Stimulated activated memory B cell treated with anti-CD40 and anti-IgM and Interleukin-4, amounts not matched to agents 10 μg/mL and 1 μg/mL and 100 μg/mL, for 72 hours (primary cell): ENCODE results near the gene OGG1.

ENCODE experiments used
- ATAC-seq: fragments of 150-1000 bp; cut with Tn5 transposase; 2 replicates; pipeline ENCODE4 v1.10.0; 2021
- H3K27ac Mint-ChIP-seq: one replicate; pipeline ENCODE4 v1.8.0; 2022; ENCODE audit warnings: mild to moderate bottlenecking, mixed read lengths
- H3K27me3 Mint-ChIP-seq: one replicate; pipeline ENCODE4 v1.8.0; 2022; ENCODE audit warnings: mixed read lengths
- H3K36me3 Mint-ChIP-seq: one replicate; pipeline ENCODE4 v1.8.0; 2022; ENCODE audit warnings: mixed read lengths
- H3K4me1 Mint-ChIP-seq: one replicate; pipeline ENCODE4 v1.8.0; 2022; ENCODE audit warnings: mixed read lengths
- H3K4me3 Mint-ChIP-seq: one replicate; pipeline ENCODE4 v1.8.0; 2022; ENCODE audit warnings: mild to moderate bottlenecking, moderate library complexity, mixed read lengths
- H3K9me3 Mint-ChIP-seq: one replicate; pipeline ENCODE4 v1.8.0; 2022; ENCODE audit warnings: mixed read lengths

OGG1 gene

GRCh38 chr3:9797196-9797945, 47.6 kb downstream of the OGG1 start:
- Mint-ChIP-seq H3K4me1 (peaks cover 45% of the 10 kb centered on the region), H3K9me3 (no peaks in the 10 kb centered on the region), H3K27ac (peak overlapping the region; percentile 100), H3K36me3 (peaks cover 47% of the 10 kb centered on the region), H3K4me3 (no peak overlapping the region), H3K27me3 (no peaks in the 10 kb centered on the region)
- no peak for ATAC-seq

- Mint-ChIP-seq H3K27me3 (no peaks in the 10 kb centered on the region), H3K36me3 (peaks cover 57% of the 10 kb centered on the region), H3K9me3 (no peaks in the 10 kb centered on the region), H3K27ac (no peak overlapping the region), H3K4me1 (peaks cover 44% of the 10 kb centered on the region), H3K4me3 (no peak overlapping the region)
- ATAC-seq = no peak
These were observed 50.8 kb downstream of the OGG1 start for GRCh38 chr3:9800529-9800928.

- Mint-ChIP-seq H3K36me3 (peaks cover 51% of the 10 kb centered on the region), H3K27ac (peak overlapping the region; percentile 72), H3K9me3 (no peaks in the 10 kb centered on the region), H3K4me3 (no peak overlapping the region), H3K4me1 (peaks cover 45% of the 10 kb centered on the region), H3K27me3 (no peaks in the 10 kb centered on the region)
- ATAC-seq = no peak
These were observed 53.7 kb downstream of the OGG1 start for GRCh38 chr3:9803494-9803893.

DNA sequence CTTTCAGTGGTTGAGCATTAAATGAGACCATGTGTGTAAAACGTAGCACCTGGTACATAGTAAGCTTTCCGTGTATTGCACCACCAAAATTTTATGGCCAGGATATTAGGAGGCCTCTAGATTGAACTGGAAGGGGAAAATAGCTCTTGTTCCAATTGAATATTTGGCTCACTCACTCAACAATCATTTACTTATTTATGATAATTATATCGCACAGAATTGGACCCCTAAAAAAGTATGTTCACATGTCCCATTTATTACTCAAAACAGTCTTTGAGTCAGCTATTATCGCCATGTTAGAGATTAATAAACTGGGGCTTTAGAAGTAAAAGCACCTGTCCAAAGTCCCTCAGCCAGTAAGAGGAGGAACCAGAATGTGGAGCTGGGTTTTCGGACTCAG, 55.2 kb downstream of the OGG1 start:
- Mint-ChIP-seq H3K27ac (peak overlapping the region; percentile 7), H3K4me3 (no peak overlapping the region), H3K4me1 (peaks cover 58% of the 10 kb centered on the region), H3K9me3 (no peaks in the 10 kb centered on the region), H3K36me3 (peaks cover 53% of the 10 kb centered on the region), H3K27me3 (no peaks in the 10 kb centered on the region)
- ATAC-seq = no peak

DNA sequence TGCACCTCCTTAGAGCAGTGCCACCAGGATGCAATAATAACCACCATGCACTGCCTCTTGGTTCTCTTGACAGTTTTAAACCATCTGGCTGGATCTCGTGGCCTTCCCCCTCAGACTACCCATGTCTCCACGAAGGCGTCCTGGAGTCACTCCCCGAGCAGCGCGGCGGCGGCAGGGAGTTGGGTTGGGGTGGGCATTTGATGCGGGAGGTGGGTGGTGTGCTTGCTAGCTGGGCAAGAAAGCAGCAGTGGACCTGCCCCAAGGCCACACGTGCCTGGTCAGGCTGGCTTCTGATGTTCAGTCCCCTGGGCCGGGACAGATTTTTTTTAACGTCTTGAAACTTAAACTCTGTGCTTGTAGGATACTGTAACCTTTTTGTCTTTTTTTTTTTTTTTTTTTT, 56.4 kb downstream of the OGG1 start:
- Mint-ChIP-seq H3K27ac (peak overlapping the region; percentile 7), H3K4me3 (no peak overlapping the region), H3K36me3 (peaks cover 56% of the 10 kb centered on the region), H3K9me3 (no peaks in the 10 kb centered on the region), H3K27me3 (no peaks in the 10 kb centered on the region), H3K4me1 (peaks cover 65% of the 10 kb centered on the region)
- ATAC-seq = no peak
